SK-N-MC (cell line): Measurements from ENCODE around the gene ATOH7.

Source experiments
- EZH2 ChIP-seq: fragments of 200-600 bp; sonication (generic); IDR thresholded peaks from one replicate; pipeline ENCODE4 v1.6.1; 2017; ENCODE audit warnings: antibody characterized with exemption
- POLR2AphosphoS5 ChIP-seq: IDR thresholded peaks from 2 replicates; pipeline ENCODE4 v1.6.1; 2012; ENCODE audit warnings: mild to moderate bottlenecking, low read depth, low read length, borderline replicate concordance

DNA sequence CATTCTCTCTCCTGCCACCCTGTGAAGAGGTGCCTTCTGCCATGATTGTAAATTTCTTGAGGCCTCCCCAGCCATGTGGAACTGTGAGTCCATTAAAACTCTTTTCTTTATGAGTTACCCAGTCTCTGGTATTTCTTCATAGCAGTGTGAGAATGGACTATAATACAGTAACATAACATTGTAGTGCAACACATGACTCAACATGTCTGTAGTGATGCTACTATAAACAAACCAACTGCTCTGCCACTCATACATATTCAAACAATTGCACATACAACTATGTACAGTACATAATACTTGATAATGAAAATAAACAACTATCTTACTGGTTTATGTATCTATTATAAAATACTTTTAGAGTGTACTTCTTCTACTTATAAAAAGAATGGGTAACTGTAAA lies 7.1 kb downstream of the ATOH7 start:
- TF ChIP-seq POLR2AphosphoS5 (no peak), EZH2 (no peak)
